GM12878 (cell line): ENCODE measurements around the gene C2orf80. TPM values are rescaled to one million over a fixed set of nuclear protein-coding genes. Genes with fewer than 3 reads are reported as not detected.

ENCODE experiments used
- ASH2L ChIP-seq: fragments of 300-600, 200-600 bp; sonication (generic); IDR thresholded peaks from 2 replicates; pipeline ENCODE4 v1.6.1; 2017; ENCODE audit warnings: low read depth, mild to moderate bottlenecking, borderline replicate concordance
- BACH1 ChIP-seq: fragments of 450-650 bp; IDR thresholded peaks from 2 replicates; pipeline ENCODE4 v1.6.1; 2017; ENCODE audit warnings: mild to moderate bottlenecking, borderline replicate concordance
- BCLAF1 ChIP-seq: fragments of 450-650 bp; IDR thresholded peaks from 2 replicates; pipeline ENCODE4 v1.6.1; 2017; ENCODE audit warnings: antibody characterized with exemption, mild to moderate bottlenecking, moderate library complexity
- CHD2 ChIP-seq: IDR thresholded peaks from 2 replicates; pipeline ENCODE4 v1.6.1; 2011; ENCODE audit warnings: low read depth, low read length, improper control_type of control experiment, borderline replicate concordance
- E2F4 ChIP-seq: IDR thresholded peaks from 2 replicates; pipeline ENCODE4 v1.6.1; 2012; ENCODE audit warnings: low read depth, low read length, improper control_type of control experiment
- IRF3 ChIP-seq: fragments of 450-650 bp; IDR thresholded peaks from 2 replicates; pipeline ENCODE4 v1.6.1; 2014; ENCODE audit warnings: mild to moderate bottlenecking
- JUND ChIP-seq: IDR thresholded peaks from 2 replicates; pipeline ENCODE4 v1.6.1; 2012; ENCODE audit warnings: low read depth, mild to moderate bottlenecking, low read length, improper control_type of control experiment, moderate library complexity
- NKRF ChIP-seq: fragments of 450-650 bp; conservative IDR thresholded peaks from 2 replicates; pipeline ENCODE4 v1.6.1; 2017; ENCODE audit warnings: mild to moderate bottlenecking, moderate library complexity
- ZNF207 ChIP-seq: fragments of 450-650 bp; IDR thresholded peaks from 2 replicates; pipeline ENCODE4 v1.6.1; 2014; ENCODE audit warnings: antibody characterized with exemption, mild to moderate bottlenecking, borderline replicate concordance
- ZZZ3 ChIP-seq: IDR thresholded peaks from 2 replicates; pipeline ENCODE4 v1.6.1; 2011; ENCODE audit warnings: low read depth; ENCODE audit not compliant: control insufficient read depth, insufficient read length
- polyA plus RNA-seq, 11 experiments: library from polyadenylated mRNA; depleted of rRNA in 4 of 11; unstranded in 6 of 11; stranded (reverse) in 5 of 11; fragments of >200 nt; fragmentation: Nextera tagmentation in 4 of 11; fragmentation: Illumina TruSeq in 1 of 11; extraction: Ambion mirVana in 4 of 11; extraction: Trizol in 1 of 11; gene quantifications; 1 replicate in 1 of 11; 2 replicates in 10 of 11; pipeline versions ENCODE4 v1.2.1 to v1.2.3, GENCODE V29; 2011 to 2016; ENCODE audit warnings: inconsistent platforms in 2 of 11, missing spikeins in 2 of 11, low read depth in 1 of 11
- total RNA-seq, 4 experiments: library from RNA; depleted of rRNA in 3 of 4; stranded (reverse); fragments of >200 nt in 3 of 4; fragmentation: Illumina TruSeq in 1 of 4; extraction: Trizol in 1 of 4; gene quantifications; 2 replicates each; pipeline versions ENCODE4 v1.2.1 to v1.2.3, GENCODE V29; 2013 to 2021

Gene C2orf80
- total and polyA plus RNA-seq, 10 of the 15 experiments (the other 5 are each of a cell fraction or from before 2014, with no cell fraction given), result not detected

GRCh38 chr2:208135794-208136715, 53.8 kb downstream of the C2orf80 start (continued):
- no peak for TF ChIP-seq BCLAF1
- TF ChIP-seq ZNF207, result no peak
- TF ChIP-seq ASH2L, result no peak
- TF ChIP-seq BACH1, result no peak
- no peak for TF ChIP-seq JUND
- TF ChIP-seq ZZZ3, result no peak
- no peak for TF ChIP-seq NKRF
- TF ChIP-seq E2F4, result no peak
- TF ChIP-seq IRF3, result no peak
- TF ChIP-seq CHD2, result no peak
